Sigmoid colon (tissue), 7 donors: Measurements from ENCODE around the gene LRRC70. TPM values are rescaled to one million over a fixed set of nuclear protein-coding genes. Genes with fewer than 3 reads are reported as not detected.
"Not testable (repeated sequence)": the region's sequence is repeated elsewhere in the genome, so short reads cannot be mapped to it uniquely, and the experiment has no call there.

Source experiments
- DNase-seq: peaks from one replicate; pipeline ENCODE4 v3.0.0-alpha.2; 2019
- H3K27ac ChIP-seq, 4 donors: fragments of 200-600 bp; sonication (generic); one replicate each; pipeline ENCODE4 v1.5.1; 2016 to 2019; ENCODE audit warnings: mild to moderate bottlenecking in 1 of 4
- H3K27me3 ChIP-seq, 3 donors: fragments of 200-600 bp; sonication (generic); one replicate each; pipeline ENCODE4 v1.5.1; 2019; ENCODE audit warnings: mild to moderate bottlenecking in 1 of 3
- H3K36me3 ChIP-seq, 4 donors: fragments of 200-600 bp; sonication (generic); one replicate each; pipeline ENCODE4 v1.5.1; 2016 to 2019
- H3K4me1 ChIP-seq, 4 donors: fragments of 200-600 bp; sonication (generic); one replicate each; pipeline ENCODE4 v1.5.1; 2017 to 2019
- H3K4me3 ChIP-seq, 4 donors: fragments of 200-600 bp; sonication (generic); one replicate each; pipeline ENCODE4 v1.5.1; 2017 to 2019; ENCODE audit warnings: mild to moderate bottlenecking in 2 of 4, moderate library complexity in 1 of 4
- H3K9me3 ChIP-seq, 4 donors: fragments of 200-600 bp in 3 of 4; sonication (generic) in 3 of 4; one replicate each; pipeline versions ENCODE4 v1.5.1 to v1.6.1; 2013 to 2019
- EP300 ChIP-seq, 4 donors: sonication (generic); formaldehyde crosslinking; IDR thresholded peaks; one replicate each; pipeline ENCODE4 v1.6.1; 2017; ENCODE audit warnings: antibody characterized with exemption in 4 of 4
- POLR2A ChIP-seq, 2 donors: fragments of 450-650 bp; IDR thresholded peaks; one replicate each; pipeline ENCODE4 v1.6.1; 2016; ENCODE audit warnings: antibody characterized with exemption in 2 of 2, mild to moderate bottlenecking in 2 of 2, moderate library complexity in 2 of 2
- POLR2AphosphoS5 ChIP-seq, 4 donors: sonication (generic); formaldehyde crosslinking; IDR thresholded peaks; one replicate each; pipeline ENCODE4 v1.6.1; 2017; ENCODE audit warnings: antibody characterized with exemption in 4 of 4
- WGBS, 2 donors: extraction: QIAGEN DNeasy Blood & Tissue Kit; methylation state at CpG; one replicate each; pipeline ENCODE4 v1.1.7; 2013; 5-methylcytosine and 5-hydroxymethylcytosine counted together
- intact Hi-C: fragments of 100-400 bp; cut with DNase I; formaldehyde crosslinking; loops from one replicate; pipeline ENCODE4 v1.15.1; 2023
- polyA plus RNA-seq, 3 donors: library from polyadenylated mRNA; stranded (reverse); fragments of 200-250 nt; gene quantifications; one replicate each; pipeline ENCODE4 v1.2.3, GENCODE V29; 2013
- total RNA-seq, 4 donors: library from RNA; depleted of rRNA; stranded (reverse); fragments of >200 nt; gene quantifications; one replicate each; pipeline ENCODE4 v1.1.0, GENCODE V29; 2016
- TF ChIP-seq, protein P1 (sequence below), 4 experiments: fragments of 450-650 bp in 3 of 4; fragments of 200-600 bp in 1 of 4; IDR thresholded peaks; one replicate each; pipeline ENCODE4 v1.5.1; 2016 to 2019; ENCODE audit warnings: antibody characterized with exemption in 4 of 4, mild to moderate bottlenecking in 3 of 4, moderate library complexity in 2 of 4
- donor health status: healthy with polysubstance abuse.
- donor health status: Bipolar disorder and iron deficiency.
- donor health status: healthy.

The LRRC70 gene
- total and polyA plus RNA-seq, 7 donors: 1.5 to 4.5 (median 3.0) TPM; not detected in 1

DNA sequence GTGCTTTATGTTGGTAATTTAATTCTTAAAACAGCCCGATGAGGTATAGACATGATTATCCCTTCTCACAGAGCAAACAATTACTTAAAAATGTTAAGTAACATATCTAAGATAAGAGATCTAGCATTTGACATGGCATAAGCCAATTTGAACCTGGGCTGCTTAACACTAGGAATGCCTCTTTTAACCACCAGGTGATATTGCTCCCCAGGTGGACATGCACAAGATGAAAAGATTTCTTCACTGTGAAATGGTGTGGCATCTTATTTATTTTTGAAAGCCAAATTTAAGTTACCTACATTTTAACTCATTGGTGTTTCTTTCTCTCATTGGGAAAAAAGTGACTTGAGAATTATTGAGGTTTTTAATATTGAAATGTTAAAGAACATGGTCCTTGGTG lies 15.8 kb upstream of the LRRC70 start:
- no peak overlapping the region for H3K27ac ChIP-seq
- WGBS, 2 donors: 89 to 98% methylated on average over 1 of the region's 1 CpG
- H3K4me3 ChIP-seq: no peak overlapping the region
- intact Hi-C loops: no loop called here
- H3K9me3 ChIP-seq: peaks cover 0 to 7% (median 2%) of the 10 kb centered on the region in 4 donors
- H3K36me3 ChIP-seq: peaks cover 0 to 50% (median 2%) of the 10 kb centered on the region in 4 donors
- DNase-seq: no peak
- H3K4me1 ChIP-seq: no peaks in the 10 kb centered on the region
- TF ChIP-seq POLR2AphosphoS5 (IDR thresholded peaks at IDR 0.05) (no peak), EP300 (IDR thresholded peaks at IDR 0.05) (no peak), POLR2A (IDR thresholded peaks at IDR 0.05) (no peak)
- TF ChIP-seq, protein P1, sequence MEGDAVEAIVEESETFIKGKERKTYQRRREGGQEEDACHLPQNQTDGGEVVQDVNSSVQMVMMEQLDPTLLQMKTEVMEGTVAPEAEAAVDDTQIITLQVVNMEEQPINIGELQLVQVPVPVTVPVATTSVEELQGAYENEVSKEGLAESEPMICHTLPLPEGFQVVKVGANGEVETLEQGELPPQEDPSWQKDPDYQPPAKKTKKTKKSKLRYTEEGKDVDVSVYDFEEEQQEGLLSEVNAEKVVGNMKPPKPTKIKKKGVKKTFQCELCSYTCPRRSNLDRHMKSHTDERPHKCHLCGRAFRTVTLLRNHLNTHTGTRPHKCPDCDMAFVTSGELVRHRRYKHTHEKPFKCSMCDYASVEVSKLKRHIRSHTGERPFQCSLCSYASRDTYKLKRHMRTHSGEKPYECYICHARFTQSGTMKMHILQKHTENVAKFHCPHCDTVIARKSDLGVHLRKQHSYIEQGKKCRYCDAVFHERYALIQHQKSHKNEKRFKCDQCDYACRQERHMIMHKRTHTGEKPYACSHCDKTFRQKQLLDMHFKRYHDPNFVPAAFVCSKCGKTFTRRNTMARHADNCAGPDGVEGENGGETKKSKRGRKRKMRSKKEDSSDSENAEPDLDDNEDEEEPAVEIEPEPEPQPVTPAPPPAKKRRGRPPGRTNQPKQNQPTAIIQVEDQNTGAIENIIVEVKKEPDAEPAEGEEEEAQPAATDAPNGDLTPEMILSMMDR (IDR thresholded peaks at IDR 0.05): no peak
- no peaks in the 10 kb centered on the region for H3K27me3 ChIP-seq

DNA sequence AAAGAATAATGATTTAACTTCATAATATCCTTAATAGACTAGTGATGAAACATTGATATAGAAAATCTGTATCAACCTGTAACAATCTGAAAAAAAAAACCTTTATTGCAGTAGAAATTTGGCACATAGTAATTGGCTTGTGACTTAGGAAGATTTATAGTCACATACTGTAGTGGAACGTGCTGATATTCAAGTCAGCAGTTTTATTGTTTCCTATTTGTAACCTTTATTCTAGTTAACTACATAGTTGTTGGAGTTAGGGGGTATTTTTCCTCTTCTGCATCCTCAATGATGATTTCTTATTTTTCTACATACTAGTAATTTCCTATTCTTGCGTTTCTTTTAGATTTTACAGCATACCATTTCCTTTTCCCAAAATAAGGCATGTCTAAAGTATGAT lies 14.5 kb upstream of the LRRC70 start:
- WGBS, 2 donors: 58 to 69% methylated on average over 2 of the region's 2 CpGs
- intact Hi-C loops: no loop called here
- Histone ChIP-seq H3K9me3 (peaks cover 0 to 7% (median 3%) of the 10 kb centered on the region in 4 donors), H3K36me3 (peaks cover 0 to 50% (median 2%) of the 10 kb centered on the region in 4 donors), H3K4me1 (no peaks in the 10 kb centered on the region), H3K27me3 (no peaks in the 10 kb centered on the region), H3K4me3 (no peak overlapping the region), H3K27ac (no peak overlapping the region)
- no peak for DNase-seq
- no peak for TF ChIP-seq POLR2A (IDR thresholded peaks at IDR 0.05)
- TF ChIP-seq, protein P1 (IDR thresholded peaks at IDR 0.05): no peak

DNA sequence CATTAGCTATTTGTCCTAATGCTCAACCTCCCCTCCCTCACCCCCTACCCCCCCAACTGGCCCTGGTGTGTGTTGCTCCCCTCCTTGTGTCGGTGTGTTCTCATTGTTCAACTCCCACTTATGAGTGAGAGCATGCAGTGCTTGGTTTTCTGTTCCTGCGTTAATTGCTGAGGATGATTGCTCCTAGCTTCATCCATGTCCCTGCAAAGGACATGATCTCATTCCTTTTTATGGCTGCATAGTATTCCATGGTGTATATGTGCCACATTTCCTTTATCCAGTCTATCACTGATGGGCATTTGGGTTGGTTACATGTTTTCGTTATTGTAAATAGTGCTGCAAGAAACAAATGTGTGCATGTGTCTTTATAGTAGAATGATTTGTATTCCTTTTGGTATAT lies 12.9 kb upstream of the LRRC70 start:
- H3K4me1 ChIP-seq, H3K27me3 ChIP-seq, H3K27ac ChIP-seq, DNase-seq, intact Hi-C loops, H3K4me3 ChIP-seq, H3K9me3 ChIP-seq: not testable (repeated sequence)
- WGBS, 2 donors: 65 to 77% methylated on average over 3 of the region's 3 CpGs
- peaks cover 0 to 37% (median 2%) of the 10 kb centered on the region in 4 donors for H3K36me3 ChIP-seq

GRCh38 chr5:62568143-62568542 lies 10.5 kb upstream of the LRRC70 start:
- Histone ChIP-seq H3K36me3 (peaks cover 0 to 20% (median 2%) of the 10 kb centered on the region in 4 donors), H3K27ac (no peak overlapping the region), H3K27me3 (no peaks in the 10 kb centered on the region), H3K4me1 (no peaks in the 10 kb centered on the region), H3K4me3 (no peak overlapping the region), H3K9me3 (peaks cover 0 to 7% (median 3%) of the 10 kb centered on the region in 4 donors)
- DNase-seq: no peak
- TF ChIP-seq, protein P1 (IDR thresholded peaks at IDR 0.05): no peak
- TF ChIP-seq POLR2AphosphoS5 (IDR thresholded peaks at IDR 0.05): no peak
- TF ChIP-seq EP300 (IDR thresholded peaks at IDR 0.05): no peak
- TF ChIP-seq POLR2A (IDR thresholded peaks at IDR 0.05): no peak
- WGBS, 2 donors: 97 to 99% methylated on average over 4 of the region's 4 CpGs
- intact Hi-C loops: no loop called here

DNA sequence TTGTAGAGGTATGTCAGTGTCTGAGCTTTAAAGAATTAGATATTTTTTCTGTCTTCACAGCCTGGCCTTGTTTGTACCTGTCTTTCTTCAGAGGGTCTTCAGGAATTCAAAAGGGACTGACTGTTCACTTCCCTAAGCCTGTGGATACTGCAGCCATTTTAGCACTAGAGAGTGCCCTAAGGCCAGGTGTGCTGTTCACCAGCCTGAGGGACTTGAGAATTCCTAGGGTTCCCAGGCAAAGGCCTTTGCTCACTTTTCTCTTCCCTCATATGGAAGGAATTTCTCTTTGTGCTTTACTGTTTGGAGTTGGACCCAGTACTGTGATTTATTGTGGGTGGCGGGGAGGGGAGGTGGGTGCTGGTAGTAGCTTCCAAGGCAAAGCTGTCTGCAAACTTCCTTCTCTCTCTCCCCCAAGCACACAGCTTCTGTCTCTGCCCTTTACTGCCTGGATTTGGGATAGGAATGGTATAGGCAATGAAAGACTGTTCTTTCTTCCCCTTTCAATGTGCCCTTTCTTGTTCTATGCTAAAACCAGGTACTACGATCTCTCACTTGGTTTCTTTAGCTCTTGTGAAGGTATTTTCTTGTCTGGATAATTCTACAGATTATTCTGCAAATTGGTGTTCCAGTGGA lies 9.7 kb upstream of the LRRC70 start:
- Histone ChIP-seq H3K27me3 (no peaks in the 10 kb centered on the region), H3K4me1 (no peaks in the 10 kb centered on the region), H3K36me3 (peaks cover 0 to 20% (median 2%) of the 10 kb centered on the region in 4 donors), H3K4me3 (no peak overlapping the region), H3K9me3 (peaks cover 0 to 7% (median 3%) of the 10 kb centered on the region in 4 donors), H3K27ac (no peak overlapping the region)
- 88 to 96% methylated on average over 2 of the region's 2 CpGs for WGBS, 2 donors
- no peak for DNase-seq
- TF ChIP-seq, protein P1 (IDR thresholded peaks at IDR 0.05): no peak
- TF ChIP-seq POLR2A (IDR thresholded peaks at IDR 0.05): no peak
- TF ChIP-seq POLR2AphosphoS5 (IDR thresholded peaks at IDR 0.05): no peak
- TF ChIP-seq EP300 (IDR thresholded peaks at IDR 0.05): no peak
- intact Hi-C loops: no loop called here
